CD4-positive, alpha-beta T cell treated with Interleukin-10 for 1 hour (primary cell): ENCODE measurements around the gene RPS16.
A peak's percentile ranks its signal among the peaks of the same experiment; 100 is the strongest.

Experiments
- DNase-seq: peaks from one replicate; pipeline ENCODE4 v3.0.0-alpha.2; 2020

RPS16 gene

DNA sequence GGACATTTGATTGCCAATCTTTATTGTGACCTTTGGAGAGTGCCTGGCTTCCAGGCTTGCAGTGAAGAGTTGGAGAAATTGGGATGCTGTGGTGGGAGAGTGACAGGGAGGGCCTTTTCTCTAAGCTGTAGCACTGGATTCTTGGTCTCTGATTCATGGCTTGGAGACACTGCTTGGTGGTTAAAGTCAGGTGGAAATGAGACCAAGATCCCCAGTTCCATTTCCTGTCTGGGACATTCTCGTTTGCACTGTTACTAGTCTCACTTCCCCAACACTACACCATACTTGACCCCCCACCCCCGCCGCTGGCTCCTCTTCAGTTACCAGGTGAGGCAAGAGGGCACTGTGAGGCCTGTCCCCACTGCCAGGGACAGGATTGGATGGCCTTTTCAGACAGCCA, 12.5 kb upstream of the RPS16 start:
- no peak for DNase-seq

- no peak for DNase-seq
Measured at GRCh38 chr19:39446365-39447084, 10.8 kb upstream of the RPS16 start.

DNA sequence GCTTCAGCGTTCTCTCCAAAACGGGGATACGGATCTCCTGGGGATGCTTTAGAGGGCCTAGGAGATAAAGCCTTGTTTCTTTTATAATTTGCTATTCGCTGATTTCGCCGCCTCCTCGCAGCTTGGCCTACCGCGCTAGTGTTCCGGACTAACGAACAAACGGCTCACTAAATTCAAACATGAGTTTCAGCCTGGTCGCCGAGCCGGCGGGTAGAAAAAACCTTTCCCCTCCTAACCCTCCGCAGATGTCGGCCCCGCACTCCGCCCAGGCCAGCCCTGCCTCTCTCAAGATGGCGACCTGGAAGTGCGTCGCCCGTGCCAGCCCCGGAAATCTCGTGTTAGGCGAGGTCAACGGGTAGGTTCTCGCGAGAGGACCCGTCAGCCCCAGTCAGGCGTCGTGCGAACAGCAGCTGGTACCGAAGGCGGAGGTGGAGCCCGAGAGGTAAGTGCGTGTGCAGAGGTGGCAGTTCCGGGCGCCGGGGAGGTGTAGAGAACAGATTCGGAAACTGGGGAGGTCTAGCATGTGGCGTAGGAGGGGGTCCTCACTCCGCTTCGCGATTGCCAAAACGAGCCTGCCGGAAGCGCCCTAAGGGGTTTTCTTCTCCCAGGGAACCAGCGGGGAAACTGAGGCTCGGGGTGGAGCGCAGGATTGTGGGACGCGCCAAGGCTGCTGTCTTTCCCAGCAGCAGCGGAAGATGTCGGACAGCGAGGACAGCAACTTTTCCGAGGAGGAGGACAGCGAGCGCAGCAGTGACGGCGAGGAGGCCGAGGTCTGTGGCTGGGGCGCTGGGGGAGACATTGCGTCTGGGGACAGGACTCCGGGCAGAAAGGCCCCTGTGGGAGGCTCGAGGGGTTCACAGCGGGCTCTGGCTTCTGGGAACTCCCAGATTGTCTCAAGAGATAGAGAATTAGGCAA, 9.7 kb upstream of the RPS16 start, which contains the start of gene SUPT5H:
Gene SUPT5H (plus strand): TSS at position 387 of the 916 bp plus-strand sequence. CDS start 309 bp downstream, at position 696.
- DNase-seq, result peak; percentile 99

DNA sequence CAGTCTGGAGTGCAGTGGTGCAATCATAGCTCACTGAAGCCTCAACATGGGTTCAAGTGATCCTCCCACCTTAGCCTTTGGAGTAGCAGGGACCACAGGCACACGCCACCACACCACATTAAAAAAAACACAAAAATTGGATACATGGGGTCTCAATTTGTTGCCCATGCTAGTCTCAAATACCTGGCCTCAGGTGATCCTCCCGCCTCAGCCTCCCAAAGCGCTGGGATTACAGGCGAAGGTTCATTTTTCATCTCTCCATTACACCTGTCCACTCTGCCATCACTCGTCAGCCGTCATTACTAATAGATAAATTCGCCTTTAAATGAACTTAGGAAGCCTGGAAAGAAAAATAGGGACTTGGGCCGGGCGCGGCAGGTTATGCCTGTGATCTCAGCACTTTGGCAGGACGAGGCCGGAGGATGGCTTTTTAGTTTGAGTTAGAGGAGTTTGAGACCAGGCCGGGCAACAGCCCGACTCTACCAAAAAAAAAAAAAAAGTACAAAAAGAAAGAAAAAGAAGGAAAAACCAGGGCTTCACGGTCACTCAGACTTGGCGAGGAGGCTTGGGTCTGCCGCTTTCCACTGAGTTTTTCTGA, 8.9 kb upstream of the RPS16 start:
- no peak for DNase-seq

DNA sequence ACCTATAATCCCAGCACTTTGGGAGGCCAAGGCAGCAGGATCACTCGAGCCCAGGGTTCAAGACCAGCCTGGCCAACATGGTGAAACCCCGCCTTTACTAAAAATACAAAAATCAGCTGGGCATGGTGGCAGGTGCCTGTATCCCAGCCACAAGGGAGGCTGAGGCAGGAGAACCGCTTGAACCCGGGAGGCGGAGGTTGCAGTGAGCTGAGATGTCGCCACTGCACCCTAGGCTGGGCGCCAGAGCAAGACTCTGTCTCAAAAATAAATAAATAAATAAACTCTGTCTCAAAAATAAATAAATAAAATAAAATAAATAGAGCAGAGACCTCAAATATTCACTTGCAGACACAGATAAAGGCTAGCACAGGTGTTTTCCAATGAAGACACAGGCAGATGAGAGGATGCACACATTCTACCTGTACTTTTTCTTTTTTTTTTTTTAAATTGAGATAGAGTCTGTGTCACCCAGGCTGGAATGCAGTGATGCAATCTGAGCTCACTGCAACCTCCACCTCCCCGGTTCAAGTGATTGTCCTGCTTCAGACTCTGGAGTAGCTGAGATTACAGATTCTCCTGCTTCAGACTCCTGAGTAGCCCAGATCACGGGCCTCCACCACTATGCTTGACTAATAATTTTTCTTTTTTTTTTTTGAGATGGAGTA, 2.7 kb upstream of the RPS16 start:
- DNase-seq, result no peak

GRCh38 chr19:39436350-39436716, 584 bp upstream of the RPS16 start:
- DNase-seq, result no peak

GRCh38 chr19:39434123-39435076, 1.3 kb downstream of the RPS16 start:
- DNase-seq, result peak; percentile 19

GRCh38 chr19:39433480-39434079, 2.2 kb downstream of the RPS16 start:
- peak; percentile 6 for DNase-seq

GRCh38 chr19:39432677-39433025, 3.1 kb downstream of the RPS16 start:
- peak; percentile 4 for DNase-seq

DNA sequence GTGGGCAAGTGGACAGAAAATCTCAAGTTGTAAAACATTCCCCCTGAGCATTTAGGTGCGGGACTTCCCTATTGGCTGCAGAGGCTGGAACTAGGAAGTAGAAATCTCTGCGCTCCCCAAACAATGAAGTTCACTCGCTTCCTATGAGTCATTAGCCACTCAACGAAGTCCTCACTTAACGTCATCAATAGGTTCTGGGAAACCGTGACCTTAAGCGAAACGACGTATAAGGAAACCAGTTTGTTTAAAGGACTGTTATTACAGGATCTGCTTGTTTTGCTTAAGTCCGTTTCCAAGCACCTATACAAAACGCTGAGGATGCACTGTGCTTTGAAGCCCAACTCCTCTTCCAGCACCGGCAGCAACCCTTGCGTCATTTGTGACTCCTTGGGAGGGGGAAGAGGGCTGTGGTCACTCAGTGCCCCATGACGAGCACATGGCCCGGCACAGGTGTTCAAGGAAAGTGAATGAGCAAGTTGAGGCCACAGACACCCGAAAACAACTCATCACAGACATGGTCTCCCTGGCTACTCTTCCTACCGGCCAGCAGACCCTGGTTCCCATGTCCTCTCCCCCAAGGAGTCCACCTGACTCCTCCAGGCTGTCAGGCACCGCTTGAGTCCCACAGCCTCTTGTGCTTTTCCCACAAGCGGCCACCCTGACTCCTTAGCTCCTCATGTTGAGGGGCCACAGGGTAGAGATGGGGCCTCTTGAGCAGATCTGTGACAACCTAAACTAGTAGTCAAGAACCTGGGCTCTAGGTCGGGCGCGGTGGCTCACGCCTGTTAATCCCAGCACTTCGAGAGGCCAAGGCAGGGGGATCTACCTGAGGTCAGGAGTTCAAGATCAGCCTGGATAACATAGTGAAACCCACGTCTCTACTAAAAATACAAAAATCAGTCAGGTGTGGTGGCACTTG, 4.8 kb downstream of the RPS16 start:
- DNase-seq, result peak; percentile 87

GRCh38 chr19:39428283-39429112, 7.3 kb downstream of the RPS16 start:
- peak; percentile 10 for DNase-seq

GRCh38 chr19:39427707-39428106, 8.0 kb downstream of the RPS16 start:
- peak; percentile 8 for DNase-seq

GRCh38 chr19:39426170-39426569, 9.6 kb downstream of the RPS16 start:
- peak; percentile 12 for DNase-seq

GRCh38 chr19:39425744-39426143, 10.0 kb downstream of the RPS16 start:
- DNase-seq, result peak; percentile 5

DNA sequence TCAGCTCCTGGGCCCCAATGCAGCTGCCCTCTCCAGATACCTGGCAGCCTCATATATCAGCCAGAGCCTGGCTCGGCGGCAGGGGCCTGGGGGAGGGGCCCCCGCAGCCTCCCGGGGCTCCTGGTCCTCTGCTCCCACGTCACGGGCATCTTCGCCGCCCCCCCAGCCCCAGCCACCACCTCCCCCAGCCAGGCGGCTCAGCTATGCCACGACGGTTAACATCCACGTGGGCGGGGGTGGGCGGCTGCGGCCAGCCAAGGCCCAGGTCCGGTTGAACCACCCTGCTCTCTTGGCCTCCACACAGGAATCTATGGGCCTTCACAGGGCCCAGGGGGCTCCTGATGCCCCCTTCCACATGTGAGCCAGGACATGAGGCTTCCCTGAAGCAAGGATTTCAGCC, 10.8 kb downstream of the RPS16 start:
- peak; percentile 1 for DNase-seq

- DNase-seq, result peak; percentile 6
Measured at GRCh38 chr19:39423258-39424086, 12.3 kb downstream of the RPS16 start.

GRCh38 chr19:39422020-39422419, 13.7 kb downstream of the RPS16 start:
- DNase-seq, result peak; percentile 4

DNA sequence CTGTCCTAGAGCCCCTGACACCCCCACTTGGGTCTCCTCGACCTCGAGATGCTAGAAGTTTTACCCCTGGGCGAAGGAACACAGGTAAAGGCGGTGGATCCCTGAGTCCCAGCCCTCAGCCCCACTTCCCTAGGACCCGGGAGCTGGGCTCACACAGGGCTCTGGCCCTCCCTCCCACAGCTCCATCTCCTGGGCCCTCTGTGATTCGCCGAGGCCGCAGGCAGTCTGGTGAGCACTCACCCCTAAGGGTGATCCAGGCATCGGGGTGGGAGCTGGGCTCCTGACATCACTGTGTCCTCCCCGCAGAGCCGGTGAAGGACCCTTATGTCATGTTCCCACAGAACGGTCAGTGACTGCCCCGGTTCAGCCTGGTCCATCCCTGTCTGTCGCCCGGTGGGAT, 15.0 kb downstream of the RPS16 start:
- peak; percentile 6 for DNase-seq
